ENCODE results near the gene NFAT5. TPM values are rescaled to one million over a fixed set of nuclear protein-coding genes. Genes with fewer than 3 reads are reported as not detected.
"Not testable (repeated sequence)": the region's sequence is repeated elsewhere in the genome, so short reads cannot be mapped to it uniquely, and the experiment has no call there.

NFAT5 gene
- polyA plus RNA-seq, 2 of the 4 experiments (the other 2 are of a cell fraction), result 9.5 to 45.1 TPM

- no peak for TF ChIP-seq REST (IDR thresholded peaks at IDR 0.05)
Measured at GRCh38 chr16:69727916-69728270, 162.1 kb downstream of the NFAT5 start (continued).

GRCh38 chr16:69729030-69729429 is 163.3 kb downstream of the NFAT5 start:
- FAIRE-seq; H3K9me3 ChIP-seq; DNase-seq (ENCODE audit: low read depth in 1 of 2, low spot score in 1 of 2); POLR2A ChIA-PET; H3K4me3 ChIP-seq; ATAC-seq: not testable (repeated sequence)
- Histone ChIP-seq H3K4me1 (peaks cover 19% of the 10 kb centered on the region), H3K27ac (peak overlapping the region; percentile 95 to 99), H3K4me2 (peak overlapping the region; percentile 94)
- TF ChIP-seq ZFP36 (IDR thresholded peaks at IDR 0.05; ENCODE audit: borderline replicate concordance, partially characterized antibody), result peak; percentile 51
- CTCF ChIA-PET, result interaction anchor here (1.1 to 18.6 kb wide), 3 partner anchors 8 to 27 kb away, joined by 3 to 160 read pairs (median 17); partner anchors contain the start of gene NOB1
- 96% methylated on average over 4 of the region's 4 CpGs for WGBS (ENCODE audit: missing lambda C conversion rate)

GRCh38 chr16:69731280-69731679 is 165.5 kb downstream of the NFAT5 start:
- FAIRE-seq; DNase-seq (ENCODE audit: low read depth in 1 of 2, low spot score in 1 of 2); H3K4me2 ChIP-seq; H3K27ac ChIP-seq; ATAC-seq; H3K9me3 ChIP-seq; H3K4me3 ChIP-seq: not testable (repeated sequence)
- 90% methylated on average over 5 of the region's 5 CpGs for WGBS (ENCODE audit: missing lambda C conversion rate)
- ChIA-PET CTCF (interaction anchor here (0.7 to 18.6 kb wide), 2 partner anchors 19 to 25 kb away, joined by 4 to 160 read pairs; partner anchors contain the start of gene NOB1), POLR2A (interaction anchor here (0.7 kb wide), 1 partner anchor 199 kb away, joined by 5 read pairs; no protein-coding TSS in a partner anchor)
- peaks cover 19% of the 10 kb centered on the region for H3K4me1 ChIP-seq

- DNase-seq (ENCODE audit: low read depth in 1 of 2, low spot score in 1 of 2) (no peak), ATAC-seq (no peak), FAIRE-seq (no peak)
- peaks cover 19% of the 10 kb centered on the region for H3K4me1 ChIP-seq
- POLR2A ChIA-PET, result interaction anchor here (0.7 kb wide), 1 partner anchor 200 kb away, joined by 5 read pairs; no protein-coding TSS in a partner anchor
- CTCF ChIA-PET, result interaction anchor here (0.7 to 18.6 kb wide), 3 partner anchors 18 to 24 kb away, joined by 3 to 160 read pairs (median 4); partner anchors contain the start of gene NOB1
- H3K4me3 ChIP-seq, result no peak overlapping the region
- WGBS (ENCODE audit: missing lambda C conversion rate), result 94% methylated on average over 6 of the region's 6 CpGs
- 0 out of 6 replicates have a peak overlapping the region, but pooled peaks of 1 of the 2 experiments have one; percentile 15 for H3K27ac ChIP-seq
- H3K4me2 ChIP-seq, result no peak overlapping the region
- no peak for TF ChIP-seq TP53 (CRISPR knock-in tag; IDR thresholded peaks at IDR 0.05)
- TF ChIP-seq TFCP2L1 (CRISPR knock-in tag; IDR thresholded peaks at IDR 0.05), result no peak
- TF ChIP-seq PHF8 (IDR thresholded peaks at IDR 0.05; ENCODE audit: borderline replicate concordance, low read depth), result no peak
- no peak for TF ChIP-seq CEBPB (IDR thresholded peaks at IDR 0.05)
- no peak for TF ChIP-seq EHMT2 (IDR thresholded peaks at IDR 0.05; ENCODE audit: low read depth)
- H3K9me3 ChIP-seq, result no peaks in the 10 kb centered on the region
Measured at GRCh38 chr16:69732101-69732500, 166.3 kb downstream of the NFAT5 start.

GRCh38 chr16:69741519-69741918 is 175.8 kb downstream of the NFAT5 start:
- Histone ChIP-seq H3K4me1 (peaks cover 28% of the 10 kb centered on the region), H3K9me3 (no peaks in the 10 kb centered on the region), H3K27ac (peak overlapping the region; percentile 67 to 70), H3K4me3 (peak overlapping the region; percentile 14; the same call in 1 of the 3 replicates), H3K4me2 (peak overlapping the region; percentile 66)
- ChIA-PET CTCF (interaction anchor here (0.6 to 8.5 kb wide), 6 partner anchors 12 to 1087 kb away, joined by 5 to 68 read pairs (median 7); partner anchors contain the start of genes NOB1 and NQO1), POLR2A (interaction anchor here (0.6 to 2.4 kb wide), 4 partner anchors 13 to 36 kb away, joined by 3 to 11 read pairs (median 6); partner anchors contain the start of genes NOB1 and NQO1)
- TF ChIP-seq MAZ (IDR thresholded peaks at IDR 0.05; ENCODE audit: borderline replicate concordance, low read depth, low read length), result no peak
- no peak for TF ChIP-seq FOSB (CRISPR knock-in tag; IDR thresholded peaks at IDR 0.05)
- no peak for TF ChIP-seq FOXS1 (CRISPR knock-in tag; IDR thresholded peaks at IDR 0.05)
- TF ChIP-seq ZC3H11A (IDR thresholded peaks at IDR 0.05), result no peak
- no peak for TF ChIP-seq RAD21 (conservative IDR thresholded peaks at IDR 0.05 in 1 of 2, IDR thresholded peaks at IDR 0.05 in 1 of 2)
- TF ChIP-seq MAFK (IDR thresholded peaks at IDR 0.05; ENCODE audit: partially characterized antibody), result no peak
- TF ChIP-seq REST (IDR thresholded peaks at IDR 0.05), result no peak
- 51% methylated on average over 8 of the region's 8 CpGs for WGBS (ENCODE audit: missing lambda C conversion rate)
- FAIRE-seq, result no peak
- ATAC-seq, result no peak
- DNase-seq (ENCODE audit: low read depth in 1 of 2, low spot score in 1 of 2), result no peak
